C4-2B (cell line): ENCODE measurements around the gene MYH11.

ENCODE experiments used
- ZFX ChIP-seq: fragments of 450-650 bp; IDR thresholded peaks from 2 replicates; pipeline ENCODE4 v1.6.1; 2017
- TF ChIP-seq, protein P1 (sequence below): fragments of 450-650 bp; conservative IDR thresholded peaks from 2 replicates; pipeline ENCODE4 v1.5.1; 2017; ENCODE audit warnings: mild to moderate bottlenecking

DNA sequence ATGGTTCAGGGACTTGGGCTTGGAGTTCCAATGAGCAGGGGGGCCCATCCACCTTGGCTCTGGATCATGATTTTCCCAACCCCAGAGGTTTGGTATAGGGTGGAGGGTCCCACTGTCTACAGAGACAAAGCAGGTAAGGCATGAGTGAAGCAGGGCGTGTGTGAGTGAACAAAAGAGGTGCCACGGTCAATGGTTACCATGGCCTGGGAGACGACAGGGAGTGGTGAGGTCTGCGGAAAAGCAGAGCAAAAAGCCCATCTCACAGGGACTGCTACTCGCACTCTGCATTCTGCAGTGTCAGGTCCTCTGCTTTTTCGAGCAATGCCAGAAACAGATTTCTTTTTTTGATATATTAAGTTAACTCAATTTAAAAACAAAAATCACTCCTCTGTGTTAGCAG, 24.6 kb downstream of the MYH11 start:
- TF ChIP-seq, protein P1, sequence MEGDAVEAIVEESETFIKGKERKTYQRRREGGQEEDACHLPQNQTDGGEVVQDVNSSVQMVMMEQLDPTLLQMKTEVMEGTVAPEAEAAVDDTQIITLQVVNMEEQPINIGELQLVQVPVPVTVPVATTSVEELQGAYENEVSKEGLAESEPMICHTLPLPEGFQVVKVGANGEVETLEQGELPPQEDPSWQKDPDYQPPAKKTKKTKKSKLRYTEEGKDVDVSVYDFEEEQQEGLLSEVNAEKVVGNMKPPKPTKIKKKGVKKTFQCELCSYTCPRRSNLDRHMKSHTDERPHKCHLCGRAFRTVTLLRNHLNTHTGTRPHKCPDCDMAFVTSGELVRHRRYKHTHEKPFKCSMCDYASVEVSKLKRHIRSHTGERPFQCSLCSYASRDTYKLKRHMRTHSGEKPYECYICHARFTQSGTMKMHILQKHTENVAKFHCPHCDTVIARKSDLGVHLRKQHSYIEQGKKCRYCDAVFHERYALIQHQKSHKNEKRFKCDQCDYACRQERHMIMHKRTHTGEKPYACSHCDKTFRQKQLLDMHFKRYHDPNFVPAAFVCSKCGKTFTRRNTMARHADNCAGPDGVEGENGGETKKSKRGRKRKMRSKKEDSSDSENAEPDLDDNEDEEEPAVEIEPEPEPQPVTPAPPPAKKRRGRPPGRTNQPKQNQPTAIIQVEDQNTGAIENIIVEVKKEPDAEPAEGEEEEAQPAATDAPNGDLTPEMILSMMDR: no peak
- TF ChIP-seq ZFX: no peak
